AG04450 (cell line): Measurements from ENCODE around the gene COL2A1. TPM values are rescaled to one million over a fixed set of nuclear protein-coding genes. Genes with fewer than 3 reads are reported as not detected.

Source experiments
- CTCF ChIA-PET: fragments of 300-600, 350-600 bp; formaldehyde crosslinking; extraction: SDS; loops from one replicate; lab custom pipeline; 2022; ENCODE audit warnings: antibody characterized with exemption, inconsistent platforms; lab: Charles Lee
- POLR2A ChIA-PET: fragments of 350-600 bp; formaldehyde crosslinking; extraction: SDS; loops from one replicate; lab custom pipeline; 2021; ENCODE audit warnings: antibody characterized with exemption, inconsistent platforms; lab: Yijun Ruan, JAX
- DNase-seq: peaks from one replicate; pipeline ENCODE4 v3.0.0-alpha.2; 2011; ENCODE audit warnings: low read depth, low spot score
- H3K27ac ChIP-seq: one replicate; pipeline ENCODE4 v1.5.1; 2012; ENCODE audit warnings: low read depth, low read length, control low read depth
- H3K27me3 ChIP-seq: one replicate; pipeline ENCODE4 v1.6.0; 2012; ENCODE audit warnings: low read length; ENCODE audit not compliant: control insufficient read depth, insufficient read depth
- H3K4me3 ChIP-seq: 2 replicates; pipeline ENCODE4 v1.5.1; 2011; ENCODE audit warnings: mild to moderate bottlenecking, low read depth, low read length, control low read depth
- H3K9me3 ChIP-seq: 2 replicates; pipeline ENCODE4 v1.5.1; 2012; ENCODE audit warnings: low read length; ENCODE audit not compliant: control insufficient read depth, insufficient read depth
- polyA plus RNA-seq: library from polyadenylated mRNA; depleted of rRNA; stranded (reverse); fragments of >200 nt; gene quantifications from 2 replicates; pipeline ENCODE4 v1.2.3, GENCODE V29; 2011
- TF ChIP-seq, protein P1 (sequence below): IDR thresholded peaks from 2 replicates; pipeline ENCODE4 v1.5.1; 2011; ENCODE audit warnings: low read depth, low read length, control low read depth, inconsistent platforms

Gene COL2A1
- polyA plus RNA-seq, 1 experiment: not detected

- H3K27me3 ChIP-seq: peaks cover 53% of the 10 kb centered on the region
- CTCF ChIA-PET: interaction anchor here (1.3 kb wide), 1 partner anchor 60 kb away, joined by 5 read pairs; no protein-coding TSS in a partner anchor
Observed at GRCh38 chr12:48022676-48023385, 18.6 kb upstream of the COL2A1 start.

DNA sequence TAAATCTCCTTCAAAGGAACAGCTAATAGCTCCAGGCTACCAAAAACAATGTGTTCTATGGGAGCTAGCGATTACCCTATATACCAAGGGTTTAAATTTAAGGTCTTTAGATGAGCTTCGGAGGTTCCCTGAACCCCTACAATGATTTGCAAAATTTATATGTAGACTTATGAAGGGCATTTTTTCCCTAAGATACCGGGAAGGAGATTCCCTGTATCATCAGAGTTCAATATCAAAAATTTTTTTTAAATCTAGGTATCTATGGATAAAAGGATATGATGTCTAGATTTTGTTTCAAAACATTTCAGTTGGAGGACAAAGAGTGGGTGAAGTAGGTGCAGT is 17.9 kb upstream of the COL2A1 start:
- TF ChIP-seq, protein P1, sequence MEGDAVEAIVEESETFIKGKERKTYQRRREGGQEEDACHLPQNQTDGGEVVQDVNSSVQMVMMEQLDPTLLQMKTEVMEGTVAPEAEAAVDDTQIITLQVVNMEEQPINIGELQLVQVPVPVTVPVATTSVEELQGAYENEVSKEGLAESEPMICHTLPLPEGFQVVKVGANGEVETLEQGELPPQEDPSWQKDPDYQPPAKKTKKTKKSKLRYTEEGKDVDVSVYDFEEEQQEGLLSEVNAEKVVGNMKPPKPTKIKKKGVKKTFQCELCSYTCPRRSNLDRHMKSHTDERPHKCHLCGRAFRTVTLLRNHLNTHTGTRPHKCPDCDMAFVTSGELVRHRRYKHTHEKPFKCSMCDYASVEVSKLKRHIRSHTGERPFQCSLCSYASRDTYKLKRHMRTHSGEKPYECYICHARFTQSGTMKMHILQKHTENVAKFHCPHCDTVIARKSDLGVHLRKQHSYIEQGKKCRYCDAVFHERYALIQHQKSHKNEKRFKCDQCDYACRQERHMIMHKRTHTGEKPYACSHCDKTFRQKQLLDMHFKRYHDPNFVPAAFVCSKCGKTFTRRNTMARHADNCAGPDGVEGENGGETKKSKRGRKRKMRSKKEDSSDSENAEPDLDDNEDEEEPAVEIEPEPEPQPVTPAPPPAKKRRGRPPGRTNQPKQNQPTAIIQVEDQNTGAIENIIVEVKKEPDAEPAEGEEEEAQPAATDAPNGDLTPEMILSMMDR: no peak
- CTCF ChIA-PET: interaction anchor here (1.3 kb wide), 1 partner anchor 60 kb away, joined by 5 read pairs; no protein-coding TSS in a partner anchor
- Histone ChIP-seq H3K27ac (no peak overlapping the region), H3K27me3 (peaks cover 52% of the 10 kb centered on the region), H3K9me3 (no peaks in the 10 kb centered on the region), H3K4me3 (no peak overlapping the region)
- DNase-seq: no peak
- POLR2A ChIA-PET: no interaction called here

More at GRCh38 chr12:48022676-48023385, 18.6 kb upstream of the COL2A1 start:
- no peak for DNase-seq
- Histone ChIP-seq H3K4me3 (no peak overlapping the region), H3K9me3 (no peaks in the 10 kb centered on the region), H3K27ac (no peak overlapping the region)
- TF ChIP-seq, protein P1: no peak
- POLR2A ChIA-PET: no interaction called here

GRCh38 chr12:48021485-48022179 is 17.4 kb upstream of the COL2A1 start:
- ChIA-PET POLR2A (no interaction called here), CTCF (interaction anchor here (1.3 kb wide), 1 partner anchor 59 kb away, joined by 5 read pairs; no protein-coding TSS in a partner anchor)
- Histone ChIP-seq H3K27me3 (peaks cover 49% of the 10 kb centered on the region), H3K4me3 (no peak overlapping the region), H3K9me3 (no peaks in the 10 kb centered on the region), H3K27ac (no peak overlapping the region)
- TF ChIP-seq, protein P1: no peak
- DNase-seq: no peak

DNA sequence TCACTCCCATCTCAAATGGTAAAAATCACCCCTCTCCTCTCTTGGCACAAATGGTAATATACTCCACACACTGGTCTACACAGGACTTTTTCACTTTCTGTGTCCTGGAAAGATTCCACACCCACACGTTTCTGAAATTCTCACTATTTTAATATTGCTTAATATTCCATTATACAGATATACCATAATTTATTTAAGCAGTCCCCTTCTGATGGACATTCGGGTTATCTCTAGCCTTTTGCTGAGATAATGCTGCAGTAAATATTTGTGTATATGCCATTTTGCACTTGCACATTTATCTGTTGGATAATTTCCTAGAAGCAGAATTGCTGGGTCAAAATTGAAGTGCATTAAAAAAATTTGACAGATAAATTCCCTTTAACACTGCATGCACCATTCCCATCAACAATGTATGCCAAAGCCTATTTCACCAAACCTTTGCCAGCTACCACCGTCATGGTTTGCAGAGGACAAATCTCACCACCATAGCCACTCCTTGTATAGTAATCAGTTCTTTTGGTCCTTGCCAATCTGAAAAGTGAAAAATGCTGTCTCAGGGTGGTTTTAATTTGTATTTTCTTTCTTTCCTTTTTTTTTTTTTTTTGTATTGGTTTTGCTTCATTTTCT is 15.5 kb upstream of the COL2A1 start:
- TF ChIP-seq, protein P1: no peak
- H3K4me3 ChIP-seq: no peak overlapping the region
- no peak for DNase-seq
- ChIA-PET POLR2A (no interaction called here), CTCF (no interaction called here)
- peaks cover 48% of the 10 kb centered on the region for H3K27me3 ChIP-seq
- no peak overlapping the region for H3K27ac ChIP-seq
- no peaks in the 10 kb centered on the region for H3K9me3 ChIP-seq
